ENCODE results near the gene SHANK1. TPM values are rescaled to one million over a fixed set of nuclear protein-coding genes. Genes with fewer than 3 reads are reported as not detected.

The SHANK1 gene
- total RNA-seq, 2 experiments from 2014 or later: not detected

DNA sequence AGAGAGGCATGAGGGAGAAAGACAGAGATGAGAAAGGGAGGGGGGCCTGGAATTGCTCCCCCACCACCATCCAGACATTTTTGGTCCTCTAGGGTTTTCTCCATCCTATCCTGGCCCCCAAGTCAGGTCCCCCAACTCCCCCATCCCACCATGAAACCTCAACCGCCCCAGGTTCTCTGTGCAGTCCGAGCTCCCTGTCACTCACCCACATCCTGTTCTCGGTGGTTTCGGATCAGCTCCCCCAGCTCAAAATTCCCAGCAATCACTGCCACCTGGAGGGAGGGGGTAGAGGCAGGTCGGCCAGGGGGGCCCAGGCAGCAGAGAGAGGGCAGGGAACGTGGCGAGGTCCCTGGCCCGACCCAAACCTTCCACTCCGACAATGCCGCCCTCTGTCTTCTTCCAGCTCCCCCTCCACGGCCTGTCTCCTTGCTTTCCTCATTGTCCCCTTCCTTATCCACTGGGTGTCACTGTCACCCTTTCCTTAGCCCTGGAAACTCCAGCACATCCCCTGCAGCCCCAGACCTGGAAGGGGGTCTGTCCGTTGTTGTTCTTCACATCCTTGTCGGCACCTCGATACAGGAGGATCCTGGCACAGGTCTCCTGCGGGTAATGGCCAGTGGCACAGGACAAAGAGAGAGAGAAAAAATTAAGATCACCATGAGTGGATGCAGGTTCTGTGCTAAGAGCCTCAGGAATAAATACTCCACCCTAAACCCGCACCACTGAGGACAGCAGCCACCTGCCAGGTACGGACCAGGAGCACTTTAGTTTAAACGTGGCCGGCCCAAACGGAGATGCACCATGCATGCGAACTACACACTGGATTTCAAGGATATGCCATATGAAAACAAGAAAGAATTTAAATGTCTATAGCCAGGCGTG, 15.4 kb downstream of the SHANK1 start:
- Mint-ChIP-seq H3K27ac (no peak overlapping the region), H3K4me3 (no peak overlapping the region), H3K4me1 (ENCODE audit: low read depth) (no peaks in the 10 kb centered on the region), H3K27me3 (peaks cover 42% of the 10 kb centered on the region), H3K36me3 (no peaks in the 10 kb centered on the region), H3K9me3 (no peaks in the 10 kb centered on the region)
- CTCF ChIA-PET: interaction anchor here (3.2 kb wide), 1 partner anchor 21 kb away, joined by 11 read pairs; no protein-coding TSS in a partner anchor
- DNase-seq: no peak
- intact Hi-C loops (cut with micrococcal nuclease): no loop called here
- POLR2A ChIA-PET: no interaction called here

DNA sequence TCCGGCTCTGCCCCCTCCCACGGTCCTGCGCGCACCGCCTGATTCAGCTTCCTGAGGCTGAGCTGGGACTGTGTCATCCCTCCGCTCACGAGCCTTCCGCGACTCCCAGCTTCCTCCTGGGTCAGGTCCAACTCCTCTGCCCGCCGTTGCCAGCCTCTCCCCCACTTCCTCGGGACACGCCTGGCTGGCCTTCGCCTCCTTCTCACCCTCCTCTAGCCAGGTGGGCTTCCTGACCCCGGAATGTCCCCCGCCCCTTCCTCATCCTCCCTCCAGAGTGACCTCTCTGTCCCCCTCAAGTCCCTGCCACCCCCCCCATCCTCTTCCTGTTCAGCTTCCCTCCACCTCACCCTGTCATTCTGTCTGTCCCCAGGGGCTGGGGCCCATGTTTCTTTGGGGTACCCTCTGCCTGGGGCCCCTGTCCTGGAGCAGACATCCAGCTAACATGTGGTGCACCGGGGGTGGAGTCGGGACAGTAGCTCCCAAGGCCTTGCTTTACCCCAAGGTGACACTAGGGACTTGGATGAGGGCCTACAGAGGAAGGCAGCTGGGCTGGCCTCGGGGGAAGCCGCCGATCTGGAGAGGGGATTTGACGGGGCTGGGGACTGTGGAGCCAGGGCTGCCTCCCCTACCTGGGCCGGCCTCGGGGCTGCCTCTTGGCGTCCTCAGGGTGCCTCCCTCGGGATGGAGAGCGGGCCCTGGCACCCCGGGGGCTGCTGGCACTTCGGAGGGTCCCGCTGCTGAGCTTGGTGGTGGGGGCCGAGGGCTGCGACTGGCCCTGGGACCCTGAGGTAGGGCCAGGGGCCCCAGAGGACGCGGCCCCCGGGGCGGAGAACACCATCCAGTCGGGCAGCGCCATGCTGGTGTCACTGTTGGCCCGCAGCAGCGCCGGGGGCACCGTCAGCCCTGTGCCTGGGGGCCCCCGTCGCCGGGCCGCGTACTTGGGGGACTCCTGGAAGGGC, 16.5 kb downstream of the SHANK1 start:
- no peak for DNase-seq
- CTCF ChIA-PET: no interaction called here
- H3K27me3 Mint-ChIP-seq: peaks cover 38% of the 10 kb centered on the region
- no peaks in the 10 kb centered on the region for H3K9me3 Mint-ChIP-seq
- no peak overlapping the region for H3K4me3 Mint-ChIP-seq
- H3K27ac Mint-ChIP-seq: no peak overlapping the region
- POLR2A ChIA-PET: no interaction called here
- no peaks in the 10 kb centered on the region for H3K36me3 Mint-ChIP-seq
- intact Hi-C loops (cut with micrococcal nuclease): no loop called here
- no peaks in the 10 kb centered on the region for H3K4me1 Mint-ChIP-seq (ENCODE audit: low read depth)

DNA sequence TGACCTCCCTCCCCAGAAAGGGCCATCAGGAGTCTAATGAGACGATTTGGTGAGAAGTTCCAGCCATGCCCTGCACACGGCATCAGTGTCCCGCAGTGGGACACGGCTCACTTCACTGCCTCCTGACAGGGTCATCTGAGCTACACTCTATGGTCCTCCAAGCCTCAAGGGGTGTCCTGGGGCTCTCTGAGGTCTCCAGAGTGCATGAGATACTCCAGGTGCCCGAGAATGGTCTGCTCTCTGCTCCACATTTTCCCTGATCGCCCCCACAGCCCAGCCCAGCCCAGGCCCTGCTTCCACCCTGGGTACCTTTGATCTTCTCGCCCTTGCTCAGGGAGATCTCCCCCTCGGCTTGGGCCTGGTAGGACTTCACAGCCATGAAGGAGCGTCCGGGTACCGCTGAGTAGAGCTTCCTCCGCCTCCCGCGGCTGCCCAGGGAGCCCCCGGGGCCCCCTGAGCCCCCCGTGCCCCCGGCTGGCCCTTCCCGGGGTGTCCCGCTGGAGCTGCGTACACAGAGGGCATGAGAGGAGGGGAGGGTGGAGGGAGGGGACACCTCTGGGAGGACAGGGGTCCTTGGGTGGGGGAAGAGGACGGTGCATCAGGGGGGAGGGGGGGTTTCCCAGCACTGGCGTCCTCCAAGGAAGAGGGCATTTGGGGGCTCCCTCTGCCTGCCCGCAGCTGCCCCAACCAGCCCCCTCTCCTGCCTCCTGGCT, 17.3 kb downstream of the SHANK1 start:
- Mint-ChIP-seq H3K4me1 (ENCODE audit: low read depth) (no peaks in the 10 kb centered on the region), H3K9me3 (no peaks in the 10 kb centered on the region), H3K4me3 (no peak overlapping the region), H3K27me3 (peaks cover 43% of the 10 kb centered on the region), H3K36me3 (no peaks in the 10 kb centered on the region), H3K27ac (no peak overlapping the region)
- POLR2A ChIA-PET: no interaction called here
- CTCF ChIA-PET: no interaction called here
- no peak for DNase-seq
- intact Hi-C loops (cut with micrococcal nuclease): no loop called here

DNA sequence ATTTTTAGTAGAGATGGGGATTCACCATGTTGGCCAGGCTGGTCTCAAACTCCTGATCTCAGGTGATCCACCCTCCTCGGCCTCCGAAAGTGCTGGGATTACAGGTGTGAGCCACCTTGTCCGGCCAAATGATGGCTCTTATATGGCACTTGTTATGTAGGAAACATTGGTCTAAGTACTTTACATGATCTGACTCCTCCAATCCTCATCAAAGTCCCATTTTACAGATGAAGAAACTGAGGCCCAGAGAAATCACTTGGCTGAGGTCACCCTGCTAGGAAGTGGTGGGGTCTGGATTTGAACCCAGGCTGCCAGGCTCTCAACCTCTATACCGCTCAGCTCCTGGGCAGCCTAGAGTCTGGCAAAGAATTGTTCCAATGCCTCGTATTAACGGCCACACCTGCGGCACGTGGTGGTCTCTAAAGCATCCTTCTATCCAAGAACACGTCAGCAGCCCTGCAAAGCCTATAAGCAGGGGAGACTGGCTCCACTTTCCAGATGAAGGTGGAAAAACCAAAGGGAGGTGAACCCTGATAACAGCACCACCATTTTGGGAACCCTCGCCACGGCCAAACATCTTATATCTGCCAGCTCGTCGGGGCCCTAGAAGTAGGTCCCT, 18.1 kb downstream of the SHANK1 start:
- no peaks in the 10 kb centered on the region for H3K9me3 Mint-ChIP-seq
- intact Hi-C loops (cut with micrococcal nuclease): no loop called here
- H3K27ac Mint-ChIP-seq: no peak overlapping the region
- H3K36me3 Mint-ChIP-seq: no peaks in the 10 kb centered on the region
- ChIA-PET POLR2A (no interaction called here), CTCF (no interaction called here)
- H3K4me1 Mint-ChIP-seq (ENCODE audit: low read depth): no peaks in the 10 kb centered on the region
- no peak overlapping the region for H3K4me3 Mint-ChIP-seq
- peaks cover 45% of the 10 kb centered on the region for H3K27me3 Mint-ChIP-seq
- no peak for DNase-seq

DNA sequence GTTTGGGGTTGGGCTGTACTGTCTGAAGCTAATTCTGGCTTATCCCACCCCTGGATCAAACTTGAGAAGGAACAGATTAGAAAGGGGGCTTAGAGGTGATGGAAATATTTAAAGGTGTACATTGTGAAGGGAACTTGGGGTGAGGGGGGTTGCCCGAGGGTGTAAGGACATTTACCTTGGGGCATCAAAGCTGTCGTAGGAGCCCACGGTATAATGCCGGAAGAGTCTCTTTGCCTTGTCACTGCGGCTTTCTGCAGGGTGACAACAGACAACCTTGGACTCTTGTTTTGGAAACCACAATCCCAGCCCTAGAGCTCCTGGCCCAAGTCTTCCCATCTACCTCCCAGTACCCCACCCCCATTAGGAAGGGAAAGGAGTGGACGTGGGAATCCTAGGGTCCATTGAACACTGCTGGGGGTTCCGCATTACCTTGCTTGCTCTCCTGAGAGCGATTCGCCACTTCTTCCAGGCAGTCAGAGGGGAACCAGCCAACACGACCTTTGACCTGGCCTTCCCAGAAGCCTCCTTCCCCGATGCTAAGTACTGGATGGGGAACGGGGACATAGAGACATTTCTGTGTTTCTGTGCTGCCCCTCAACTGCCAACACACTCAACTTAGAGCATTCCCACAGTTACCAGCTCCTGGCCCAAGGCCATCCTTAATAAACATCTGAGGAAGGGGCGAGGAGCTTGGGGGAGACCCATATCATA, 22.0 kb downstream of the SHANK1 start:
- H3K27ac Mint-ChIP-seq: no peak overlapping the region
- intact Hi-C loops (cut with micrococcal nuclease): no loop called here
- CTCF ChIA-PET: interaction anchor here (1.1 kb wide), 1 partner anchor 28 kb away, joined by 3 read pairs; no protein-coding TSS in a partner anchor
- POLR2A ChIA-PET: no interaction called here
- no peaks in the 10 kb centered on the region for H3K4me1 Mint-ChIP-seq (ENCODE audit: low read depth)
- no peaks in the 10 kb centered on the region for H3K9me3 Mint-ChIP-seq
- H3K27me3 Mint-ChIP-seq: peaks cover 41% of the 10 kb centered on the region
- no peak overlapping the region for H3K4me3 Mint-ChIP-seq
- H3K36me3 Mint-ChIP-seq: no peaks in the 10 kb centered on the region
- DNase-seq: no peak

DNA sequence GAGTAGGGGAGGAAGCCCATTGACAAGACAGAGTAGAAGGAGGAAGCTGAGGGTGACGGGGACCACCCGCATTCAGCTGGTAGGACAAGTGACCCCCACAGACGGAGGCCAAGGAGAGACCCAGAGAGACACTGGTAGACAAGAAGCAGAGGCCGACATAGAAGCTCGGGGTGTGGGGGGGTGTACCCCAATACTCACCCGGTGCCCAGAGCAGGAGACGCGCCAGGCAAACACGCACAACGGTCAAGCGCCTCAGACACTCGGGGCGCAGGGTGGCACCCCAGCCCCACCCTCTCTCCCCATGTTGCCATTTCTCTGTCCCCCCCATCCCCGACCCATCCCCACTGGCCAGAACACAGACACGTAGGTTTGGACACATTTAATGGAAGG, 23.5 kb downstream of the SHANK1 start:
- intact Hi-C loops (cut with micrococcal nuclease): no loop called here
- no peaks in the 10 kb centered on the region for H3K9me3 Mint-ChIP-seq
- no peak overlapping the region for H3K27ac Mint-ChIP-seq
- DNase-seq: no peak
- peaks cover 48% of the 10 kb centered on the region for H3K27me3 Mint-ChIP-seq
- H3K4me1 Mint-ChIP-seq (ENCODE audit: low read depth): no peaks in the 10 kb centered on the region
- no peaks in the 10 kb centered on the region for H3K36me3 Mint-ChIP-seq
- POLR2A ChIA-PET: no interaction called here
- H3K4me3 Mint-ChIP-seq: no peak overlapping the region
- CTCF ChIA-PET: no interaction called here

DNA sequence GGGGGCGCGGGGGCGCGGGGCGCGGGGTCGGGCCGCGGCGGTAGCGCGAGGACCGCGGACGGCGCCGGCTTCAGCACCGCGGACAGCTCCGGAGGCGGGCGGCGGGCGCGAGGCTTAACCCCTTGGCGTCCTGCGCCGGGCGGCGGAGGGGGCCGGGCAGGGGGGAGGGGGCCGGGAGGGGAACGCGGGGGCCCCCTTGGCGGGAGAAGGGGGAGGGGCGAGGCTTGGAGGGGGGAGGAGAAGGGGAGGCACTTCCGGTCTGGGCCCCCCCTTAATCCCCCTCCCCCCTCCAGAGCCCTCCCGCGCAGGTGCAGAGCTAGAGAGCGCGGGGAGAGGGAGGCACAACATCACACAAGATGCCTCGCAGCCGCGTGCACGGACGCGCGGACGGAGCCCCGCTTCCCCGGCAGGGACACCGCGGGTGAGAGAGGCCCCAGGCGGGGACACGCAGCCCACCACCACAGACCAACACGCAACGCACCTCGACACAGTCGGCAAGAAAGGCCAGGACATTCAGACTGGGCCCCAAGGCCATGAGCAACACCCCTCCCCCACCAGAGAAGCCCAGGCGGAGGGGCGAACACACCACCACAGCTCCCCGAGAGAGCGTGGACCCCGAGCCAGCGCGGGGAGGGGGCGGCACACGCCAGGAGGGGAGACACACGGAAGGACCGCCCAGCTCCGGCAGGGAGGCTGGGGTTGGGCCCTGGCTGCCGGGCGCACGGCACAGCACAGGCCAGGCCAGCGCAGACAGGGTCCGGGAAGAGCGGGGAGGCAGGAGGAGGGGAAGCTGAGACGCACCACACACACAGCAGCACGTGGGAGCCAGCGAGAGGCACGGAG, 24.1 kb downstream of the SHANK1 start:
- no peaks in the 10 kb centered on the region for H3K36me3 Mint-ChIP-seq
- intact Hi-C loops (cut with micrococcal nuclease): no loop called here
- H3K27me3 Mint-ChIP-seq: peaks cover 50% of the 10 kb centered on the region
- CTCF ChIA-PET: no interaction called here
- no peaks in the 10 kb centered on the region for H3K4me1 Mint-ChIP-seq (ENCODE audit: low read depth)
- POLR2A ChIA-PET: no interaction called here
- H3K9me3 Mint-ChIP-seq: no peaks in the 10 kb centered on the region
- no peak overlapping the region for H3K4me3 Mint-ChIP-seq
- H3K27ac Mint-ChIP-seq: no peak overlapping the region
- peak; percentile 21 for DNase-seq

DNA sequence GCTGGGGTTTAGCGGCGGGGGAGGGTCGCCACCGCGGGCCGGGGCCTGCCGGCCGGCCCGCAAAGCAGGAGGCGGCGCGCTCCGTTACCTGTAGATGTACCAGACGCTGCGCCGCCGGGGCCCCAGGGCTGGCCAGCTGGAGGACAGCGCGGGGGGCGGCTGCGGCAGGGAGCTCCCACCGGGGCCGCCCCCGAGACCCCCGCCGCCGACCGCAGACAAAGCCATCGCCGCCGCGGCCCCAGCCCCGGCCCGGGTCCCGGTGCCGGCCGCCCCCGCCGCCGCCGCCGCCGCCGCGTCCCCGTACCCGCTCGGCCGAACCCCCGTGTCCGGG, 24.8 kb downstream of the SHANK1 start:
- Mint-ChIP-seq H3K36me3 (no peaks in the 10 kb centered on the region), H3K27me3 (peaks cover 45% of the 10 kb centered on the region), H3K27ac (no peak overlapping the region), H3K9me3 (no peaks in the 10 kb centered on the region), H3K4me1 (ENCODE audit: low read depth) (no peaks in the 10 kb centered on the region), H3K4me3 (no peak overlapping the region)
- CTCF ChIA-PET: no interaction called here
- intact Hi-C loops (cut with micrococcal nuclease): no loop called here
- POLR2A ChIA-PET: no interaction called here
- DNase-seq: no peak

DNA sequence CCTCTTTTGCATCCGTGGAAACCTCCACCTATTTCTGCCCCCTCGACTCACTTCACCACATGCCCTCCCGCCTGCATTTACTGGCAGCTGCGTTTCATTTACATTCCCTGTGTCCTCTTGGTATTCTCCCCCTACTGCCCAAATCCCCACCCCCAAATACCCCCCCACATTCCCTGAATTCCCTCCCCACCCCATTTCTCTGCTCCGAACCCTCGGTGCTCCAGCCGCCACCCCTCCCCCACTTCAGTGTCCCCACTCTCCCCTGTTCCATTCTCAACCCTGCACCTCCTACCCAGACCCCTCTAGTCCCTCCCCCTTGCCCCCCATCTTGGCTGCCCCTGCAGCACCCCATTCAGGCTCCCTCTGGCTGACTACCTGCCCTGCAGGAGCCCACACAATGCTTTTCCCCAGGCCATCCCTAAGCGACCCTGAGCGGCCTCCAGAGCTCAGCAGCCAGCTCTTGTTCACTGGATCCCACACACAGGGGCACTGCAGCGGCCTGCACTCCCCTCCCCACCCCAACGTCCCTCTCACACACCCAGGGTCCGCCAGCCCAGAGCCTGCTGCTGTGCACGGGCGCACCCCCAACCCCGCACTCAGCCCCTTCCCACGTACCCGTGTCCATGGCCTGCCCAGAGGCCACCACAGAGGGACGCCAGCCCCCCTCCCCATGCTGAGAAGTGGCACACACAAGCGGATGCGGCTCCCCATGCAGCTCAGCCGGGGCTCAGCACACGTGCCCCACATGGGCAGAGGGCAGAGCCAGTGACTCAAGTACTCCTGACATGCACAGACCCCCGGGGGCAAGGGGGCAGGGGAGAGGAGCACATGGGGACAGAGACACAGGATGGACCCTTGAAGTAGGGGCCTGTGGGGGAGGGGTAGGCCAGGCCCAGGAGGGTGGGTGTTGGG, 26.3 kb downstream of the SHANK1 start:
- no peaks in the 10 kb centered on the region for H3K4me1 Mint-ChIP-seq (ENCODE audit: low read depth)
- DNase-seq: no peak
- intact Hi-C loops (cut with micrococcal nuclease): no loop called here
- no peaks in the 10 kb centered on the region for H3K9me3 Mint-ChIP-seq
- H3K4me3 Mint-ChIP-seq: no peak overlapping the region
- no peak overlapping the region for H3K27ac Mint-ChIP-seq
- ChIA-PET POLR2A (no interaction called here), CTCF (no interaction called here)
- H3K36me3 Mint-ChIP-seq: no peaks in the 10 kb centered on the region
- H3K27me3 Mint-ChIP-seq: peaks cover 49% of the 10 kb centered on the region

DNA sequence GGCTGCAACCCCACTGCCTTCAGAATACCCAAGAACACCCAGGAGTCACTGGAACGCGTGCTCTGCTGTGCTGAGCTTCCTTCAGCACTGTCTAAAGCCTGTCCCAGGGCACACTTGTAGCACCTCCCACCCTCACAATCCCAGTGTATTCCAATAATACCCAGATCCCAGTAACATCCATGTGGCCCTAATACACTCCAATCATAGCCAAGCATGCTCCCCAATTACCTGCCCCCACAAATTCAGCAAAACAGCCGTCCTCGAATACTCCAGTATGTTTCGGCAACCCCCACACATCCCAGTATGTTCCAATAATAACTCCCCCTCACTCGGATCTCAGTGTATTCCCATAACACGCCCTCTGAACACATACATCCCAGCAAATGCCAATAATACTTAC, 29.2 kb downstream of the SHANK1 start:
- Mint-ChIP-seq H3K36me3 (no peaks in the 10 kb centered on the region), H3K27me3 (peaks cover 46% of the 10 kb centered on the region), H3K4me1 (ENCODE audit: low read depth) (no peaks in the 10 kb centered on the region), H3K4me3 (no peak overlapping the region), H3K9me3 (no peaks in the 10 kb centered on the region), H3K27ac (no peak overlapping the region)
- DNase-seq: no peak
- ChIA-PET CTCF (no interaction called here), POLR2A (no interaction called here)
- intact Hi-C loops (cut with micrococcal nuclease): no loop called here
